GM19193 (cell line): ENCODE data around the gene CARD19.

ENCODE experiments used
- POLR2A ChIP-seq: IDR thresholded peaks from 4 replicates; pipeline ENCODE4 v1.6.1; 2011; ENCODE audit not compliant: insufficient read depth, insufficient read length; ENCODE audit errors: extremely low read depth

CARD19 gene

GRCh38 chr9:93105620-93106019, 9.6 kb downstream of the CARD19 start:
- no peak for TF ChIP-seq POLR2A

- TF ChIP-seq POLR2A: no peak
These were observed 11.3 kb downstream of the CARD19 start for GRCh38 chr9:93107151-93107824.

- TF ChIP-seq POLR2A: no peak
These were observed 11.8 kb downstream of the CARD19 start for GRCh38 chr9:93107825-93108161.

GRCh38 chr9:93108291-93109041, 12.4 kb downstream of the CARD19 start:
- no peak for TF ChIP-seq POLR2A

- TF ChIP-seq POLR2A: no peak
These were observed 14.4 kb downstream of the CARD19 start for GRCh38 chr9:93110311-93110855.

- TF ChIP-seq POLR2A: no peak
These were observed 15.0 kb downstream of the CARD19 start for GRCh38 chr9:93111001-93111370.

GRCh38 chr9:93111371-93112115, 15.5 kb downstream of the CARD19 start:
- TF ChIP-seq POLR2A: no peak

GRCh38 chr9:93112116-93112863, 16.3 kb downstream of the CARD19 start:
- TF ChIP-seq POLR2A: no peak

GRCh38 chr9:93112864-93113389, 16.9 kb downstream of the CARD19 start:
- no peak for TF ChIP-seq POLR2A

GRCh38 chr9:93114169-93114983, 18.4 kb downstream of the CARD19 start:
- TF ChIP-seq POLR2A: no peak

GRCh38 chr9:93114984-93115335, 18.9 kb downstream of the CARD19 start:
- no peak for TF ChIP-seq POLR2A

GRCh38 chr9:93115486-93116071, 19.6 kb downstream of the CARD19 start:
- TF ChIP-seq POLR2A: no peak
